ENCODE data around the gene FTL. TPM values are rescaled to one million over a fixed set of nuclear protein-coding genes. Genes with fewer than 3 reads are reported as not detected.

FTL gene
- total and polyA plus RNA-seq, 2 donors (not counting 3 experiments of a cell fraction or from before 2014, with no cell fraction given): 1,937 to 2,748 TPM

DNA sequence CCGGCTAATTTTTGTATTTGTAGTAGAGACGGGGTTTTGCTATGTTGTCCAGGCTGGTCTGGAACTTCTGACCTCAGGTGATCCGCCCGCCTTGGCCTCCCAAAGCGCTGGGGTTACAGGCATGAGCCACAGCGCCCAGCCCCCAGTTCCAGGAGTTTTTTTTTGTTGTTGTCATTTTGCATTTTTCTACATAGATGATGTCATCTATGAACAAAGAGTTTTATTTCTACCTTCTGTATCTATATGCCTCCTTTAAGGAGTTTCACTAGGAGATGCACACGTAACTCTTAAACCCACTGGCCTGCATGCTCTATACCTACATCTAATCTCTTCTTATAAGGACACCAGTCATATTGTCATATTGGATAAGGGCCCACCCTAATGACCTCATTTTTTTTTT, 26.9 kb upstream of the FTL start:
- H3K27ac ChIP-seq (ENCODE audit: insufficient read depth, low read depth, low read length): no peak overlapping the region
- FAIRE-seq (no peak), DNase-seq (ENCODE audit: low read depth, low spot score) (no peak)
- H3K4me1 ChIP-seq (ENCODE audit: control insufficient read depth, extremely low read depth, insufficient read depth, low read length): peaks cover 8% of the 10 kb centered on the region
- H3K27me3 ChIP-seq (ENCODE audit: control insufficient read depth in 2 of 2, insufficient read depth in 2 of 2, low read length in 2 of 2): peaks cover 0 to under 1% of the 10 kb centered on the region in 2 experiments
- no peak overlapping the region for H2AFZ ChIP-seq (ENCODE audit: low read depth, low read length)
- ChIA-PET POLR2A (no interaction called here), CTCF (interaction anchor here (1.5 kb wide), 1 partner anchor 9 kb away, joined by 3 read pairs; no protein-coding TSS in a partner anchor)
- TF ChIP-seq, protein P1, sequence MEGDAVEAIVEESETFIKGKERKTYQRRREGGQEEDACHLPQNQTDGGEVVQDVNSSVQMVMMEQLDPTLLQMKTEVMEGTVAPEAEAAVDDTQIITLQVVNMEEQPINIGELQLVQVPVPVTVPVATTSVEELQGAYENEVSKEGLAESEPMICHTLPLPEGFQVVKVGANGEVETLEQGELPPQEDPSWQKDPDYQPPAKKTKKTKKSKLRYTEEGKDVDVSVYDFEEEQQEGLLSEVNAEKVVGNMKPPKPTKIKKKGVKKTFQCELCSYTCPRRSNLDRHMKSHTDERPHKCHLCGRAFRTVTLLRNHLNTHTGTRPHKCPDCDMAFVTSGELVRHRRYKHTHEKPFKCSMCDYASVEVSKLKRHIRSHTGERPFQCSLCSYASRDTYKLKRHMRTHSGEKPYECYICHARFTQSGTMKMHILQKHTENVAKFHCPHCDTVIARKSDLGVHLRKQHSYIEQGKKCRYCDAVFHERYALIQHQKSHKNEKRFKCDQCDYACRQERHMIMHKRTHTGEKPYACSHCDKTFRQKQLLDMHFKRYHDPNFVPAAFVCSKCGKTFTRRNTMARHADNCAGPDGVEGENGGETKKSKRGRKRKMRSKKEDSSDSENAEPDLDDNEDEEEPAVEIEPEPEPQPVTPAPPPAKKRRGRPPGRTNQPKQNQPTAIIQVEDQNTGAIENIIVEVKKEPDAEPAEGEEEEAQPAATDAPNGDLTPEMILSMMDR (IDR thresholded peaks at IDR 0.05; ENCODE audit: extremely low read depth in 1 of 2, insufficient read depth in 1 of 2, low read depth in 1 of 2, low read length in 2 of 2): no peak
- TF ChIP-seq POLR2AphosphoS5 (IDR thresholded peaks at IDR 0.05; ENCODE audit: insufficient read depth, low read depth, low read length) (no peak), JUN (IDR thresholded peaks at IDR 0.05; ENCODE audit: borderline replicate concordance, insufficient read depth, insufficient read length, low read depth) (no peak)
- no peaks in the 10 kb centered on the region for H3K36me3 ChIP-seq (ENCODE audit: control insufficient read depth in 2 of 2, extremely low read depth in 1 of 2, insufficient read depth in 2 of 2, low read length in 2 of 2)
- no peaks in the 10 kb centered on the region for H3K9me3 ChIP-seq (replicated peaks; ENCODE audit: control insufficient read depth, insufficient read depth, low read length)
- H3K4me3 ChIP-seq (replicated peaks in 1 of 3; ENCODE audit: insufficient read depth in 1 of 3, low read depth in 1 of 3, low read length in 3 of 3): no peak overlapping the region
- no peaks in the 10 kb centered on the region for H4K20me1 ChIP-seq (replicated peaks; ENCODE audit: control insufficient read depth, extremely low read depth, insufficient read depth, low read length)
- H3K79me2 ChIP-seq (ENCODE audit: control insufficient read depth, insufficient read depth, low read length): no peaks in the 10 kb centered on the region
- intact Hi-C loops (cut with micrococcal nuclease): no loop called here
- dilution Hi-C loops (cut with MboI; ENCODE audit: extremely low pct_ligation_motif_present, low sequenced_read_pairs): no loop called here
- no peak overlapping the region for H3K4me2 ChIP-seq (ENCODE audit: insufficient read depth, low read length)
- no peaks in the 10 kb centered on the region for H3K9me1 ChIP-seq (replicated peaks; ENCODE audit: control insufficient read depth, extremely low read depth, insufficient read depth, low read length)
- BruUV-seq (replicated peaks): no TSS peak
- H3K9ac ChIP-seq (replicated peaks; ENCODE audit: extremely low read depth, insufficient read depth, low read length): no peak overlapping the region

DNA sequence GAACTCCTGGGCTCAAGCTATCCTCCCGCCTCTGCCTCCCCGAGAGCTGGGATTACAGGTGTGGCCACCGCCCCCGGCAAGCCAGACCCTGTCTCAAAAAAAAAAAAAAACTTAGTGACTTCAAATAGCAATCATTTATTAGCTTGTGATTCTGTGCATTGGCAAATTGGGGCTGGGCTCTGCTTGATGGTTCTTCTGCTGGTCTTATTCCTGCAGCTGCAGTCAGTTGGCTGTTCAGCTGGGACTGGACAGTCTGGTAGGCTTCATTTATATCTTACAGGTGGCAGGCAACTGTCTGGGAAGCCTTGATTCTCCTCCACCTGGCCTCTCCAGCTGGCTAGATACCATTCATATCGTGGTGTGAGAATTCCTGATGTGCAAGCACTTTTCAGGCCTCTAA, 24.2 kb upstream of the FTL start:
- Histone ChIP-seq H3K79me2 (ENCODE audit: control insufficient read depth, insufficient read depth, low read length) (no peaks in the 10 kb centered on the region), H3K9ac (replicated peaks; ENCODE audit: extremely low read depth, insufficient read depth, low read length) (no peak overlapping the region), H2AFZ (ENCODE audit: low read depth, low read length) (no peak overlapping the region), H3K9me3 (replicated peaks; ENCODE audit: control insufficient read depth, insufficient read depth, low read length) (no peaks in the 10 kb centered on the region), H4K20me1 (replicated peaks; ENCODE audit: control insufficient read depth, extremely low read depth, insufficient read depth, low read length) (no peaks in the 10 kb centered on the region), H3K4me2 (ENCODE audit: insufficient read depth, low read length) (no peak overlapping the region), H3K36me3 (ENCODE audit: control insufficient read depth in 2 of 2, extremely low read depth in 1 of 2, insufficient read depth in 2 of 2, low read length in 2 of 2) (no peaks in the 10 kb centered on the region), H3K27me3 (ENCODE audit: control insufficient read depth in 2 of 2, insufficient read depth in 2 of 2, low read length in 2 of 2) (no peaks in the 10 kb centered on the region), H3K4me1 (ENCODE audit: control insufficient read depth, extremely low read depth, insufficient read depth, low read length) (no peaks in the 10 kb centered on the region), H3K9me1 (replicated peaks; ENCODE audit: control insufficient read depth, extremely low read depth, insufficient read depth, low read length) (no peaks in the 10 kb centered on the region), H3K27ac (ENCODE audit: insufficient read depth, low read depth, low read length) (no peak overlapping the region), H3K4me3 (replicated peaks in 1 of 3; ENCODE audit: insufficient read depth in 1 of 3, low read depth in 1 of 3, low read length in 3 of 3) (no peak overlapping the region)
- intact Hi-C loops (cut with micrococcal nuclease) (no loop called here), dilution Hi-C loops (cut with MboI; ENCODE audit: extremely low pct_ligation_motif_present, low sequenced_read_pairs) (no loop called here)
- BruUV-seq (replicated peaks): no TSS peak
- ChIA-PET CTCF (interaction anchor here (0.9 to 1.7 kb wide), 2 partner anchors 8 to 30 kb away, joined by 3 to 5 read pairs; no protein-coding TSS in a partner anchor), POLR2A (no interaction called here)
- TF ChIP-seq GATA2 (IDR thresholded peaks at IDR 0.05; ENCODE audit: insufficient read depth, insufficient read length, low read depth, low read length) (no peak), EZH2 (IDR thresholded peaks at IDR 0.05; ENCODE audit: borderline replicate concordance, low read depth, low read length, severe bottlenecking) (no peak), JUN (IDR thresholded peaks at IDR 0.05; ENCODE audit: borderline replicate concordance, insufficient read depth, insufficient read length, low read depth) (no peak)
- TF ChIP-seq, protein P1 (IDR thresholded peaks at IDR 0.05; ENCODE audit: extremely low read depth in 1 of 2, insufficient read depth in 1 of 2, low read depth in 1 of 2, low read length in 2 of 2): no peak
- DNase-seq (ENCODE audit: low read depth, low spot score) (no peak), FAIRE-seq (no peak)
